KOPT-K1 (cell line): ENCODE results near the gene CCSER2.

ENCODE experiments used
- H3K27ac ChIP-seq: fragments of 200-600 bp; sonication (generic); 2 replicates; pipeline ENCODE4 v1.5.1; 2016; ENCODE audit warnings: antibody characterized with exemption, mild to moderate bottlenecking, low read depth, low read length; ENCODE audit not compliant: poor library complexity, severe bottlenecking
- H3K36me3 ChIP-seq: fragments of 200-600 bp; sonication (generic); 2 replicates; pipeline ENCODE4 v1.5.1; 2017; ENCODE audit warnings: antibody characterized with exemption, mild to moderate bottlenecking, low read length, moderate library complexity; ENCODE audit not compliant: insufficient read depth
- H3K9me3 ChIP-seq: fragments of 200-600 bp; sonication (generic); 2 replicates; pipeline ENCODE4 v1.5.1; 2017; ENCODE audit warnings: antibody characterized with exemption, low read length, mild to moderate bottlenecking; ENCODE audit not compliant: insufficient read depth, poor library complexity, severe bottlenecking

CCSER2 gene

GRCh38 chr10:84531396-84531795 lies 203.0 kb downstream of the CCSER2 start:
- Histone ChIP-seq H3K36me3 (no peaks in the 10 kb centered on the region), H3K9me3 (peaks cover under 1% of the 10 kb centered on the region), H3K27ac (no peak overlapping the region)

GRCh38 chr10:84534168-84534567 lies 205.8 kb downstream of the CCSER2 start:
- no peaks in the 10 kb centered on the region for H3K9me3 ChIP-seq
- H3K36me3 ChIP-seq, result no peaks in the 10 kb centered on the region
- no peak overlapping the region for H3K27ac ChIP-seq

- Histone ChIP-seq H3K27ac (no peak overlapping the region), H3K36me3 (no peaks in the 10 kb centered on the region), H3K9me3 (no peaks in the 10 kb centered on the region)
Observed at GRCh38 chr10:84537447-84537931, 209.1 kb downstream of the CCSER2 start.

GRCh38 chr10:84538036-84538435 lies 209.6 kb downstream of the CCSER2 start:
- H3K9me3 ChIP-seq, result no peaks in the 10 kb centered on the region
- H3K36me3 ChIP-seq, result no peaks in the 10 kb centered on the region
- H3K27ac ChIP-seq, result no peak overlapping the region

- Histone ChIP-seq H3K36me3 (no peaks in the 10 kb centered on the region), H3K27ac (no peak overlapping the region), H3K9me3 (no peaks in the 10 kb centered on the region)
Observed at GRCh38 chr10:84539216-84539615, 210.8 kb downstream of the CCSER2 start.

GRCh38 chr10:84540022-84540616 lies 211.7 kb downstream of the CCSER2 start:
- no peaks in the 10 kb centered on the region for H3K36me3 ChIP-seq

GRCh38 chr10:84540617-84541288 lies 212.4 kb downstream of the CCSER2 start:
- Histone ChIP-seq H3K36me3 (no peaks in the 10 kb centered on the region), H3K27ac (no peak overlapping the region), H3K9me3 (no peaks in the 10 kb centered on the region)

More at GRCh38 chr10:84540022-84540616, 211.7 kb downstream of the CCSER2 start:
- Histone ChIP-seq H3K9me3 (no peaks in the 10 kb centered on the region), H3K27ac (no peak overlapping the region)

- H3K36me3 ChIP-seq, result no peaks in the 10 kb centered on the region
- H3K27ac ChIP-seq, result no peak overlapping the region
- no peaks in the 10 kb centered on the region for H3K9me3 ChIP-seq
Observed at GRCh38 chr10:84541289-84541637, 212.9 kb downstream of the CCSER2 start.

- H3K9me3 ChIP-seq, result no peaks in the 10 kb centered on the region
- no peak overlapping the region for H3K27ac ChIP-seq
- H3K36me3 ChIP-seq, result no peaks in the 10 kb centered on the region
Observed at GRCh38 chr10:84542522-84543490, 214.4 kb downstream of the CCSER2 start.

- Histone ChIP-seq H3K36me3 (no peaks in the 10 kb centered on the region), H3K27ac (no peak overlapping the region), H3K9me3 (no peaks in the 10 kb centered on the region)
Observed at GRCh38 chr10:84543948-84544347, 215.6 kb downstream of the CCSER2 start.

- Histone ChIP-seq H3K27ac (no peak overlapping the region), H3K9me3 (no peaks in the 10 kb centered on the region), H3K36me3 (no peaks in the 10 kb centered on the region)
Observed at GRCh38 chr10:84545651-84546050, 217.3 kb downstream of the CCSER2 start.

- Histone ChIP-seq H3K9me3 (no peaks in the 10 kb centered on the region), H3K36me3 (no peaks in the 10 kb centered on the region), H3K27ac (no peak overlapping the region)
Observed at GRCh38 chr10:84546609-84547008, 218.2 kb downstream of the CCSER2 start.

GRCh38 chr10:84547616-84548015 lies 219.2 kb downstream of the CCSER2 start:
- H3K9me3 ChIP-seq, result no peaks in the 10 kb centered on the region
- H3K27ac ChIP-seq, result no peak overlapping the region
- H3K36me3 ChIP-seq, result no peaks in the 10 kb centered on the region

GRCh38 chr10:84548869-84549268 lies 220.5 kb downstream of the CCSER2 start:
- Histone ChIP-seq H3K9me3 (no peaks in the 10 kb centered on the region), H3K36me3 (no peaks in the 10 kb centered on the region), H3K27ac (no peak overlapping the region)
